ENCODE measurements around the gene PCLAF.

GRCh38 chr15:64351265-64351664 is 30.0 kb downstream of the PCLAF start:
- TF ChIP-seq CTCF (optimal IDR thresholded peaks at IDR 0.05 in 1 of 3, IDR thresholded peaks at IDR 0.05 in 1 of 3, conservative IDR thresholded peaks at IDR 0.05 in 1 of 3; ENCODE audit: extremely low read depth in 1 of 3, insufficient read depth in 2 of 3, low read length in 3 of 3) (no peak), EZH2 (IDR thresholded peaks at IDR 0.05; ENCODE audit: low read length) (no peak)

All from keratinocyte (primary cell).